NCI-H345 treated with DMSO at 0.1 percent for 48 hours (cell line): Measurements from ENCODE around the gene APBA3.
A peak's percentile ranks its signal among the peaks of the same experiment; 100 is the strongest.

Experiments
- DNase-seq: peaks from one replicate; lab custom pipeline; 2025; ENCODE audit not compliant: unreplicated experiment; lab: John Stamatoyannopoulos, UW

APBA3 gene

DNA sequence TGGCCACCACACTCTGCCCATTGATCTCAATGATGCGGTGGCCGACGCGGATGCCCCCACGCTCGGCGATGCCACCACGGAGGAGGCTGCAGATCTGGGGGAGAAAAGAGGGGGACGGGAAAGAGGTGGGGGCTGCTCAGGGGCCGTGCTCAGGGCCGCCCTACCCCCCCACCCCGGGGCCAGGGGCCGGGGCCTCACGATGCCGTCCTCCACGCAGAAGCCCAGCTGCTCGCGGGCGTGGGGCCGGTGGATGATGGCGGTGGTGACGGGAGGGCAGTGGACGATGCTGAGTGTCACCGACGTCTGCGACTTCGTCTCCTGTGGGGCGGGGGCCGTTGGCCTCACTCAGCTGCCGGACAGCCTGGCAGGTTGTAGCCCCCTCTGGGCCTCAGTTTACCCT is 10.3 kb downstream of the APBA3 start:
- DNase-seq: no peak

DNA sequence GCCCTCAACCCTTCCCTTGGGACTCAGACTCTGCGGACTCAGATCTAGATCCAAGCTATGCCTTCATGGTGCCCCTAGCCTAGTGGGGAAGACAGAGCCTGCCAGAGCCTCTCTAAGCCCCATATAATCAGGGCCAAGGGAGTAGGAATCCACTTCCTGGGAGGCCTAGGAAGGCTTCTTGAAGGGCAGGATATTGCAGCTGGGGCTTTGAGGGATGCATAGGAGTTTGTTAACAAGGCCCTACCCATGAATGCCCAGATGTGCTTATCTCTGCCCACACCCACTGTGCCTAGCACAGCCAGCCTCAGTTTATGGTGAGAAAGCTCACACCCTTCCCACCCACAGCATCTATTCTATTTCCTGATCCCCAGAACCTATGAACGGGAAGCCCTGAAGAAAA is 11.3 kb downstream of the APBA3 start:
- DNase-seq: no peak

DNA sequence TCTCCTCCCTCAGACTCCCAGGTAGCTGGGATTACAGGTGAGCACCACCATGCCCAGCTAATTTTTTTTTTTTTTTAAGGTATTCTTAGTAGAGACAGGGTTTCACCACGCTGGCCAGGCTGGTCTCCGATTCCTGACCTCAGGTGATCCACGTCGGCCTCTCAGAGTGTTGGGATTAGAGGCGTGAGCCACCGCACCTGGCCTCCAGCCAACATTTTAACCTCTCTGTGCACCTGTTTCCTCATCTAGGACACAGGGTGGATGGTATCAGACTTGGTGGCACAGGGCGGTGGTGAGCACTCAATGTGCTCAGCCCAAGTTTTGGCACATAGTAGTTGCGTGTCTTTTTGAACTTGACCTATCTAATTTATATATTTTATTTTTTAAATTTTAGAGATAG is 12.5 kb downstream of the APBA3 start:
- no peak for DNase-seq

DNA sequence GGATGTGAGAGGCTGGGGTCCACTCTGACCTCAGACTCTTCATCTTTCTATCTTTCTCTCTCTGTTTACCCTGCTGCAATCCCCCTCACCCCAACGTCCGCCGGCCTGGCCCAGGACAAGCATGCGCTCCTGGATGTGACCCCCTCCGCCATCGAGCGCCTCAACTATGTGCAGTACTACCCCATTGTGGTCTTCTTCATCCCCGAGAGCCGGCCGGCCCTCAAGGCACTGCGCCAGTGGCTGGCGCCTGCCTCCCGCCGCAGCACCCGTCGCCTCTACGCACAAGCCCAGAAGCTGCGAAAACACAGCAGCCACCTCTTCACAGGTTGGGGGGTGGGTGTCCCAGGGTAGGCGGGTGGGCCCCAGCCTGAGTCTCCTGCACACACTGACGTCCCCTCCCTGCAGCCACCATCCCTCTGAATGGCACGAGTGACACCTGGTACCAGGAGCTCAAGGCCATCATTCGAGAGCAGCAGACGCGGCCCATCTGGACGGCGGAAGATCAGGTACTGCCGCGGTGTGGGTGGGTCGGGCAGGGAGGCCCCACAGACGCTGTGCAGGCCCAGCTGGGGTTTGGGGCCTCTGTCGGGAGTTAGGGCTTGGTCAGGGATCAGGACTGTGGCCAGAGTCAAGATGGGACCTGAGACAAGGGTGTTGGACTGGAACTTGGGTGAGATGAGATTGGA is 15.0 kb downstream of the APBA3 start:
- no peak for DNase-seq

DNA sequence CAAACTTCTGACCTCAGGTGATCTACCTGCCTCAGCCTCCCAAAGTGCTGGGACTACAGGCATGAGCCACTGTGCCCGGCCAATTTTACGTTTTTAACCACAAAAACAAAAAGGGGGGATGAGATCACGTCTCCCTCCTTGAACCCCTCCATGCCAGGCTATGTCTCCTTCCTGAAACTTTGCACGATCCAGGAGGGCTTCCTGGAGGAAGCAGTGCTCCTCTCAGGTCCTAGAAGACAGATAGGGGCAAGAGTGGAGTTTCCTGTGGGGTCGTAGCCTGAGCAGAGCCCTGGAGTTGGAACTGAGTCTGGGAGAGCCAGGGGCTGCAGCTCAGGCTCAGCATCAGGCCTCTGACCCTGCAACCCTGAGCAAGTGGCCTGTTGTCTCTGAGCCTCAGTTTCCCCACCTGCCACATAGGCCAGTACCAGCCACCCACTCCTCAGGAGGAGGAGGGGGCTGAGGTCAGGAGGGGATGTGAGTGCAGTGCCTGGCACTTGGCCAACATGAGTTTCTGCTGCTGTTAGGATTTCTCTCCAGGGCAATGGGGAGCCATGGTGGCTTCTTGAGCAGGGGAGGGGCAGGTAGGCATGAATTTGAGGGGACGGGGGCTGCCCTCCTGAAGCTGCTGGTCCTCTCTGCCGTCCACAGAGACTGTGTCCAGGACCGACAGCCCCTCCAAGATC is 16.0 kb downstream of the APBA3 start:
- no peak for DNase-seq

DNA sequence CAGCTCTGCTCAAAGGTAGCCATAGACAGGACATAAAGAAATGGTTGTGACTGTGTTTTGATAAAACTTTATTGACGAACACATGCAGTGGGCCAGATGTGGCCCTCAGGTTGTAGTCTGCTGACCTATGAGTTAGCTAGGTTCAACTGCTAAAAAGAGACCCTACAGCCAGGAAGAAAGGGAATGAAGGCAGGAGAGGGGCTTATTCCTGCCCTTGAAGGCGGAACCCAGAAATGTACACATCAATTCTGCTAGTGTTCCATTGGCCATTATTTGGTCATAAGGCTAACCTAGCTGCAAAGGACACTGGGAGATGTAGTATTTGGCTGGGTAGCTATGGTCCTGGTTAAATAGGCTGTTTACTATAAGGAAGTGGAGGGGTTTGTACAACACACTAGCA is 18.0 kb downstream of the APBA3 start:
- no peak for DNase-seq

DNA sequence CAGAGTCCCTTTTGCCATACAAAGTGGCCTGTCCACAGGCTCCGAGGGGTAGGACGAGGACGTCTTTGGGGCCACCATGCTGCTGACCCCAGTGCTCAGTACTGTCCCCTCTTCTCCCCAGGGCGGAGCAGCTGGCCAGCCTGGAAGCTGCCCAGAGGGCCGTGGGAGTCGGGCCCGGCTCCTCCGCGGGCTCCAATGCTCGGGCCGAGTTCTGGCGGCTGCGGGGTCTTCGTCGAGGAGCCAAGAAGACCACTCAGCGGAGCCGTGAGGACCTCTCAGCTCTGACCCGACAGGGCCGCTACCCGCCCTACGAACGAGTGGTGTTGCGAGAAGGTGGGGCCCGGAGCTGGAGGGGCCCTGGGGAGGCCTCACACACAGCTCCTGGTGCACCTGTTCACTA is 21.1 kb downstream of the APBA3 start:
- no peak for DNase-seq

DNA sequence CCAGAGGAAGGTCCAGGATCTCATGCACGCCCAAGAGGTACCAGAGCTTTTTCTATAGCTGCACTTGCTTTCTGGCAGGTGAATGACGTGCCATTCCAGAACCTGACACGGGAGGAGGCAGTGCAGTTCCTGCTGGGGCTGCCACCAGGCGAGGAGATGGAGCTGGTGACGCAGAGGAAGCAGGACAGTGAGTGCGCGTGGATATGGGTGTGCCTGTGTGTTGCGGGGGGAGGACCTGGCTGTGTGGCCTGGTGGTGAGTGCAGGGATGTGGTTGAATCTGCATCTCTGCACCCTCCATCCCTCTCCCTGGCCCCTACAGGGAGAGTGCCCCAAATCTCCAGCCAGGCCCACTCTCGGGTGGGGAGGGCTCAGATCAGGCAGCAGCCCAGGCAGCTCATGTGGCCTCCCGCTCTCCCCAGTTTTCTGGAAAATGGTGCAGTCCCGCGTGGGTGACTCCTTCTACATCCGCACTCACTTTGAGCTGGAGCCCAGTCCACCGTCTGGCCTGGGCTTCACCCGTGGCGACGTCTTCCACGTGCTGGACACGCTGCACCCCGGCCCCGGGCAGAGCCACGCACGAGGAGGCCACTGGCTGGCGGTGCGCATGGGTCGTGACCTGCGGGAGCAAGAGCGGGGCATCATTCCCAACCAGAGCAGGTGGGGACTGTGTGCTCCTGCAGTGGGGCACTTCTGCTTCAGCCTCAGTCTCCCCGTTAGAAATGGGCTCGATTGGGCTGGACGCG is 22.8 kb downstream of the APBA3 start:
- DNase-seq: no peak

DNA sequence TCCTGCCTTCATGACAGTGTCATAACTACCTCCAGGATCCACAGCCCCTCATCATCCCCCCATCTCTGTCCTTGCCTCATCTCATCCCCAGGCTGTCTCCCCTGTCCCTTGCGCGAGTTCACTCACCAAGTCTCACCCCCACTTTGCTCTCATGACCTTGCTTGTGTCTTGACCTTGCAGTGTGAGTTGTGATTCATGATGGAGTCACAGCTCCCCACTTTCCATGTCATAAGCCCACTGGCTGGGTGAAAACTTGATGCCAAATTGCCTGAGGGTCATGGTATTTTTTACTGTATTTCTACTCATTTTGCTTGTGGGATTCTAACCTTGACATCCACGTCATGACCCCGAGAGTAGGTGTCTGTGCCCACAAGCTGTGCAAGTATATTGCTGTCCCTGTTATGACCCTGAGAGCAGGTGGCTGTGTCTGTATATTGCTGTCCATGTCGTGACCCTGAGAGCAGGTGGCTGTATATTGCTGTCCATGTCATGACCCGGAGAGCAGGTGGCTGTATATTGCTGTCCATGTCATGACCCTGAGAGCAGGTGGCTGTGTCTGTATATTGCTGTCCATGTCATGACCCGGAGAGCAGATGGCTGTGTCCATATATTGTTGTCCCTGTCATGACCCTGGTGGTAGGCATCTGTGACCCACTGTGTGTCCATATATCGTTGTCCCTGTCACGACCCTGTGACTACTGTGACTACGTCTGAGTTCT is 23.8 kb downstream of the APBA3 start:
- DNase-seq: no peak

DNA sequence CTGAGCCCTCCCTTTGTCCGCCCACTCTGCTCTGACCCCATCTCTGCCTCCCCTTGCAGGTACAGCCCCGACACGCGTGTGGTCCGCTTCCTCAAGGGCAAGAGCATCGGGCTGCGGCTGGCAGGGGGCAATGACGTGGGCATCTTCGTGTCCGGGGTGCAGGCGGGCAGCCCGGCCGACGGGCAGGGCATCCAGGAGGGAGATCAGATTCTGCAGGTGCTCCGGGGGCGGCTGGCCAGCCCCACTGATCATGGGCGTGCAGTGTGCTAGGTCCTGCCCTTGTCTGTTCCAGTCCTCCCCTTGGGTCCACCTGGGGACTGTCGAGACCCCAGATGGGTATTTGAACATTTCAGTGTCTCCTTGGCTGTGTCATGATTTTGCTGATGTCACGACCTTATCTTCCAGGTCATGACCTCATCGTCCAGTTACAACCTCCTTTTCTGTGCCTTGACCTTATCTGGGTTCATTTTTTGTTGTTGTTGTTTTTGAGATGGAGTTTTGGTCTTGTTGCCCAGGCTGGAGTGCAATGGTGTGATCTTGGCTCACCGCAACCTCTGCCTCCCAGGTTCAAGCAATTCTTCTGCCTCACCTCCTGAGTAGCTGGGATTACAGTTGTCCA is 25.3 kb downstream of the APBA3 start:
- DNase-seq: no peak

DNA sequence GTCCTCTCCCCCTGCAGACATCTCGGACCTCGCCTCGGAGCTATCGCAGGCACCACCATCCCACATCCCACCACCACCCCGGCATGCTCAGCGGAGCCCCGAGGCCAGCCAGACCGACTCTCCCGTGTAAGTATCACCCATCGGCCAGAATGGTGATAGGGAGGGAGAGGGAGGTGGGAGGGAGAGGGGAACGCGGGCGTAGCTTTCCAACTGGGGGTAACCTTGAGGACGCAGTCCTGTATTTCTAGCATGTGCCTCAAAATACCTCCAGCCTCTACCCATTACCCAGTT is 27.2 kb downstream of the APBA3 start:
- DNase-seq: no peak

DNA sequence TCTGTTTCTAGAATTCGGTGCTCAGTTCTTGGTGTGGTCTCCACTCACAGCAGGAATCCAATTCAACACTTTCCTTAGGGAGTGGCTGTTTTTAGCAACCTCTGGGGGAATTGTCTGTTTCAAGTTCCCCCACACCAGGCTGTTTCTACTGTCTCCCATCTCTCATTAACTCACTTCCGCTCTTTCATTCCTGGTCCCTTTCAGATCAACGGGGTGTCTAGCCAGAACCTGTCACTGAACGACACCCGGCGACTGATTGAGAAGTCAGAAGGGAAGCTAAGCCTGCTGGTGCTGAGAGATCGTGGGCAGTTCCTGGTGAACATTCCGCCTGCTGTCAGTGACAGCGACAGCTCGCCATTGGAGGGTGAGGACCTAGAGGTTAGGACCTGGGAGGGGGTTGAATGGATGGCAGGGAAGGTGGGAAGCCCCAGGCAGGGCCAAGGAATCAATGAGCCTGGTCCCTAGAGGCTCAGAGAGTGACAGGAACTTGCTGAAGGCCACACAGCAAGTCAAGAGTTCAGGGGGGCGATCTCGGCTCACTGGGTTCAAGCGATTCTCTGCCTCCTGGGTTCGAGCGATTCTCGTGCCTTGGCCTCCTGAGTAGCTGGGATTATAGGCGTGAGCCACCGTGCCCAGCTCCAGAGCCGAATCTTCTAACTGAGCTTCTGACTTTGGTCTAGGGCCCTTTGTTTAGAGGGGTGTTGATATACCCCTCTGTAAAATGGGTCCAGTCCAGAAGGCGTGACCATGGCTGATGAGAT is 27.8 kb downstream of the APBA3 start:
- DNase-seq: no peak

DNA sequence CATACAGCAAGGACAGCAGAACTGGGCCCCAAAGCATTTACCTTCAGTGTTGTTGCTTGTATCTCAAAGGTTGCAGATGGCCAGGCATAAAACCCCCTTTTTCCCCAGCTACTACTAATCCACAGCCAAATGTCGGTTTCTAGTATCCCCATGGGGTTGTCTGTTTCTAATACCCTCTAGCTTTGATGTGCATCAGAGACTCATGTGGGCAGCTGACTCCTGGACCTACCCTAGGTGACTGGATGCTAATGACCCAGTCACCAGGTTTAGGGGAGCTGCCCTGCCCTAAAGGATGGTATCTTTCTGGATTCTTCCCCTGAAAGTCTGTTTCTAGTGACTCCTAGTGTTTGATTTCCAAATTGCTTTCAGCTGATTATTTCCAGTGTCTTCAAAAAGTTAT is 29.4 kb downstream of the APBA3 start:
- DNase-seq: no peak

DNA sequence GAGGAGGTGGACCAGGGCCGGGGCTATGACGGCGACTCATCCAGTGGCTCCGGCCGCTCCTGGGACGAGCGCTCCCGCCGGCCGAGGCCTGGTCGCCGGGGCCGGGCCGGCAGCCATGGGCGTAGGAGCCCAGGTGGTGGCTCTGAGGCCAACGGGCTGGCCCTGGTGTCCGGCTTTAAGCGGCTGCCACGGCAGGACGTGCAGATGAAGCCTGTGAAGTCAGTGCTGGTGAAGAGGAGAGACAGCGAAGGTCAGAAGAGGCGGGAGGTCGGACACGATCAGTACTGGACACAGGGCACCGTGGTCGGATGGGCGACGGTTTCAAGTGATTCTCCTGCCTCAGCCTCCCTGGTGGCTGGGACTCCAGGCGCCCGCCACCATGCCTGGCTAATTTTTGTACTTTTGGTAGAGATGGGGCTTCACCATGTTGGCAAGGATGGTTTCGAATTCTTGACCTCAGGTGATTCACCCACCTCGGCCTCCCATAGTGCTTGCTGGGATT is 31.0 kb downstream of the APBA3 start:
- no peak for DNase-seq

DNA sequence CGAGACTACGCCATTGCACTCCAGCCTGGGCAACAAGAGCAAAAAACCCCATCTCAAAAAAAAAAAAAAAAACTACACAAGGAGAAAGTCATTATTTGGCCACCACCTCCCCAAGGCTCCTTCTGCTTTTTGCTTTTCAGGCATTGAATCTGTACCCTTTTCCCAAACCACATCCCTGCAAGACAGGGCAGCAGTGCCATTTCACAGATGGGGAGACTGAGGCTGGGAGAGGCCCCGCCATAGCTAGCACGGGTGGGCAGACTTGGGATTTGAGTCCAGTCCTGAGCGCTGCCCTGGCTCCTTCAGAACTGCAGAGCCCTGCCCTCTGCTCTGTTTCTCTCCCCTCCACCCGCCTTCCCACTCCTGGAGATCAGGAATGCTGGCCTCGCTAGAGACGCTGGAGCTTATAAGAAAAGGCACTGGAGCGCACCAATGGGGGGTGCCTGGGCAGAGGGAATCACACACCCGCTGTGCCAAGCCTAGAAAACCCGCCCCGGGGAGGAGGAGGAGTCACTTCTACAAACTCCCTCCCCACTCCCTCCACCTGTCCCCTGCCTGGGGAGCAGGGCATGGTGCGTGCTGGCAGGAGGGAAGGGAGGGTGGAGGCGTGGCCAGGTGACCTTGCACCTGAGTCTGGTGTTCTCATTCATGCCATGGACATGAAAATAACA is 35.7 kb downstream of the APBA3 start:
- DNase-seq: peak; percentile 54

DNA sequence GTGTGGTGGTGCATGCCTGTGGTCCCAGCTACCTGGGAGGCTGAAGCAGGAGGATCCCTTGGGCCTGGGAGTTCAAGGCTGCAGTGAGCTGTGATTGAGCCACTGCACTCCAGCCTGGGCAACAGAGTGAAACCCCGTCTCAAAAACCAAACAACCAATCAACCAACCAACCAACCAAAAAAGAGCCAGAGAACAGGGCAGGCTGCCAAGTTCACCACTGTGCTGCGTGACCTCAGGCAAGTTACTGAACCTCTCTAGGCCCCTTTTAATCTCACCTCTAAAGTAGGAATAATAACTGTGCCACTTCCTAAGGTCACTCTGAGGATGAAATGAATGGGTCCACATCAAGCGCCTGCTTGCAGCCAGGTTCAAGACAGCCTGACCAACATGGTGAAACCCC is 36.4 kb downstream of the APBA3 start:
- DNase-seq: no peak

DNA sequence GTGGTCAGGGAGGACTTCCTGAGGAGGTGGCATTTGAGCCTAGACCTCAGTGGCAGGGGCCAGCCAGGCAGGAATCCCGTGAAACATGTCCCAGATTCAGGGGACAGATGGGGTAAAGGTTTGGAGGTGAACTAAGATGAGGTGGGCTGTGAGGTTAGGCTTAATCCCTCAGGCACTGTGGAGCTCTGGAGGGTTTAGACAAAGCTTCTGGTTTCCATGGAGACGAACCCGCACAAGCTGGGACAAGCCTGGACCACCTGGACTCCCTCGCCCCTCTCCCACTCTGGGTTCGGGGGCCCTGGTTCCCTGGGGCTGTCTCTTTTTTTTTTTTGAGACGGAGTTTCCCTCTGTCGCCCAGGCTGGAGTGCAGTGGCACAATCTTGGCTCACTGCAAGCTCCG is 37.6 kb downstream of the APBA3 start:
- no peak for DNase-seq

DNA sequence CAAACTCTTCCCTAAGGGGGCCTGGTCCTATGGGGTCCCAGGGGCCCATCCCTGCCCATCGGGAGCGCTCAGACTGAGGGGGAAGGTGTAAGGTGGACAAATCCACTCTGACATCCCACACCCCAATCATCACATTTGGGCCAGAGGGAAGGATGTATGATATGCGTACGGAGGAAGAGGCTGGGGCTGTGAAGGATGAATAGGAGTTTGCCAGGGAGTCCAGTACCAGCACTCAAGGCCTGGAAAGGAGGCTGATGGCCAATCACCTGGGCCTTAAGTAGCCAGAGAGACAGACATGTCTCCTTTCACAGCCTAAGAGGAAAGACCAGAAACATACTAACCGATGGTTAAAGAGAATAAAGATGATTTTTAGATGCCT is 38.4 kb downstream of the APBA3 start:
- DNase-seq: no peak

DNA sequence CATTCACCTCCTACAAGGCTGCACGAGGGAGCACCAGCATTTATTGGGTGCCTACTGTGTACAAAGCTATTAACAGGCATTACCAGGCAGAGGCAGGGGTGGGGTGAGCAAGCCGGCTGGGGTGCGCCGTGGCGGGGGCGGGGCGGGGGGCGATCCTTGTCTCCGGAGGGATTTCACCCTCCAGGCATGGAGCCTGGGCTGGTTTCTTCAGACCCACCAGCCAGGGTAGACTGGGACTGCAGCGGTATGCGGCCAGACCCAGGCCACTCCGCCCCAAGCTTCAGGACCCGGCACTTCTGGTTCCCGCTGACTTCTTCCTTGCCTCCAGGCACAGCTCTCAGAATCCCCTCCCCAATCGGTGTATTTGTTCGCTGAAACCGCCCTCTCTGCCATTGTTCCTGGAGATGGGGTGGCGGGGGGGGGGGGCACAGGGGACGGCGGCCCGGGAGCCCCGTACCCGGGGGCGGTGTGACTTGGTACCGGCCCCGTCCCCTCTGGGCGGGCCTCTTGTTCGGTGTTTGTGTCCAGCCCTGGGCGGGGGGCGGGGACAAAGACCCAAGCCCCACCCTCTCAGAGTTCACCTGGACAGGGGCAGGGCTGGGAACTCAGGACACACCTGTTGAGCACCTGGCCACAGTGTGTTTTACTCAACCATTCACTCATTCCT is 38.9 kb downstream of the APBA3 start:
- DNase-seq: no peak
